SK-N-SH treated with all-trans-retinoic acid at 6 μM for 48 hours (cell line): ENCODE measurements around the gene CLEC4F.
A peak's percentile ranks its signal among the peaks of the same experiment; 100 is the strongest.

Experiments used
- ATAC-seq: fragments of 200-7000 bp; cut with Tn5 transposase; 3 replicates; pipeline ENCODE4 v1.9.1; 2020; ENCODE audit warnings: mild to moderate bottlenecking, moderate library complexity
- ARNTL ChIP-seq: fragments of 450-650 bp; formaldehyde crosslinking; IDR thresholded peaks from 2 replicates; pipeline ENCODE4 v1.5.0; 2020; ENCODE audit warnings: low read depth, mild to moderate bottlenecking, moderate library complexity, borderline replicate concordance
- BACH2 ChIP-seq: fragments of 250-450 bp; sonication (Bioruptor Pico); IDR thresholded peaks from 2 replicates; pipeline ENCODE4 v1.9.0; 2021; ENCODE audit warnings: mild to moderate bottlenecking, borderline replicate concordance
- GLIS3 ChIP-seq: fragments of 250-450 bp; sonication (Bioruptor Pico); IDR thresholded peaks from 2 replicates; pipeline ENCODE4 v1.5.0; 2020; ENCODE audit warnings: mild to moderate bottlenecking, moderate library complexity
- ISL1 ChIP-seq: fragments of 250-450 bp; sonication (Bioruptor Pico); IDR thresholded peaks from 2 replicates; pipeline ENCODE4 v2.1.2; 2022; ENCODE audit warnings: mild to moderate bottlenecking, moderate library complexity
- OSR1 ChIP-seq: fragments of 250-450 bp; sonication (Bioruptor Pico); IDR thresholded peaks from 2 replicates; pipeline ENCODE4 v1.8.0; 2022; ENCODE audit warnings: moderate library complexity, mild to moderate bottlenecking, inconsistent platforms
- PPARA ChIP-seq: fragments of 250-450 bp; sonication (Bioruptor Pico); IDR thresholded peaks from 2 replicates; pipeline ENCODE4 v1.5.0; 2020; ENCODE audit warnings: mild to moderate bottlenecking, borderline replicate concordance
- RARB ChIP-seq: fragments of 250-450 bp; sonication (Bioruptor Pico); IDR thresholded peaks from 2 replicates; pipeline ENCODE4 v1.8.0; 2021; ENCODE audit warnings: mild to moderate bottlenecking, moderate library complexity
- SNAI2 ChIP-seq: fragments of 250-450 bp; sonication (Bioruptor Pico); IDR thresholded peaks from 2 replicates; pipeline ENCODE4 v1.5.0; 2020; ENCODE audit warnings: mild to moderate bottlenecking, moderate library complexity
- TOX ChIP-seq: fragments of 250-450 bp; sonication (Bioruptor Pico); IDR thresholded peaks from 2 replicates; pipeline ENCODE4 v1.8.0; 2021; ENCODE audit warnings: mild to moderate bottlenecking, moderate library complexity, borderline replicate concordance
- ZC3H10 ChIP-seq: fragments of 250-450 bp; sonication (Bioruptor Pico); IDR thresholded peaks from 2 replicates; pipeline ENCODE4 v1.5.1; 2021; ENCODE audit warnings: mild to moderate bottlenecking, moderate library complexity
- ZFP3 ChIP-seq: fragments of 250-450 bp; sonication (Bioruptor Pico); IDR thresholded peaks from 2 replicates; pipeline ENCODE4 v1.5.0; 2020; ENCODE audit warnings: mild to moderate bottlenecking, moderate library complexity
- ZFP30 ChIP-seq: fragments of 450-650 bp; formaldehyde crosslinking; IDR thresholded peaks from 2 replicates; pipeline ENCODE4 v1.5.0; 2022; ENCODE audit warnings: mild to moderate bottlenecking, moderate library complexity
- ZNF565 ChIP-seq: fragments of 450-650 bp; formaldehyde crosslinking; conservative IDR thresholded peaks from 2 replicates; pipeline ENCODE4 v1.5.0; 2020; ENCODE audit warnings: low read depth, mild to moderate bottlenecking, moderate library complexity
- ZNF70 ChIP-seq: fragments of 450-650 bp; formaldehyde crosslinking; IDR thresholded peaks from 2 replicates; pipeline ENCODE4 v1.5.0; 2020; ENCODE audit warnings: mild to moderate bottlenecking, moderate library complexity
- ZNF8 ChIP-seq: fragments of 450-650 bp; formaldehyde crosslinking; IDR thresholded peaks from 2 replicates; pipeline ENCODE4 v1.5.0; 2020; ENCODE audit warnings: mild to moderate bottlenecking, moderate library complexity
- TF ChIP-seq, protein P1 (sequence below): fragments of 250-450 bp; sonication (Bioruptor Pico); IDR thresholded peaks from 2 replicates; pipeline ENCODE4 v1.5.0; 2020; ENCODE audit warnings: mild to moderate bottlenecking, moderate library complexity
- TF ChIP-seq, protein P2 (sequence below): fragments of 250-450 bp; sonication (Bioruptor Pico); IDR thresholded peaks from 2 replicates; pipeline ENCODE4 v1.8.0; 2020; ENCODE audit warnings: mild to moderate bottlenecking, moderate library complexity, borderline replicate concordance
- TF ChIP-seq, protein P3 (sequence below): fragments of 250-450 bp; sonication (Bioruptor Pico); IDR thresholded peaks from 2 replicates; pipeline ENCODE4 v1.5.1; 2020; ENCODE audit warnings: low read depth, mild to moderate bottlenecking, moderate library complexity
- TF ChIP-seq, protein P4 (sequence below): fragments of 250-450 bp; sonication (Bioruptor Pico); IDR thresholded peaks from 2 replicates; pipeline ENCODE4 v1.5.1; 2021; ENCODE audit warnings: mild to moderate bottlenecking, moderate library complexity
- TF ChIP-seq, protein P5 (sequence below): fragments of 250-450 bp; sonication (Bioruptor Pico); IDR thresholded peaks from 2 replicates; pipeline ENCODE4 v1.8.0; 2021; ENCODE audit warnings: low read depth, mild to moderate bottlenecking, moderate library complexity, borderline replicate concordance

The CLEC4F gene

DNA sequence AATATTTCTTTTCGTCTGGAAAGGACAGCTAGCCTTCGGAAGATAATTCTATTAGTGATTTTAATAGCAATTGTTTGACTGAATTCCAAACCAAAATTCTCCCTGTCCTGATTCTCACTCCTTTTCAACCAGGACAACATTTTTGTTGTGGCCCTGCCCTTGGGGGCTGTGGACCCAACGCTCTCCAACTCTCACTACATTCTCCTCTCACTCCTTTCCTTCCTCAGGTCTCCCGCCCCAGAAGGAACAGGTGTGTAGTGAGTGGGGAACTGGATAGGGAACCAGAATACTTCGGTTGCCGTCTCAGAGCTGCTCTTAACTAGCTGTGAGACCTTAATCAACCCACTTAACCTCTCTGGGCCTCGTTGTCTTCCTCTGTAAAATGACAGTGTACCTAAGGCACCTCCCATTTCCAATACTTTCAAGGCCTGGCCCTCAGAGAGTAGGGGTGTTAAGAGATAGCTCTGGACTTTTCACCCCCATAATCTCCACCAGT is 51.8 kb downstream of the CLEC4F start (continued):
- TF ChIP-seq, protein P1, sequence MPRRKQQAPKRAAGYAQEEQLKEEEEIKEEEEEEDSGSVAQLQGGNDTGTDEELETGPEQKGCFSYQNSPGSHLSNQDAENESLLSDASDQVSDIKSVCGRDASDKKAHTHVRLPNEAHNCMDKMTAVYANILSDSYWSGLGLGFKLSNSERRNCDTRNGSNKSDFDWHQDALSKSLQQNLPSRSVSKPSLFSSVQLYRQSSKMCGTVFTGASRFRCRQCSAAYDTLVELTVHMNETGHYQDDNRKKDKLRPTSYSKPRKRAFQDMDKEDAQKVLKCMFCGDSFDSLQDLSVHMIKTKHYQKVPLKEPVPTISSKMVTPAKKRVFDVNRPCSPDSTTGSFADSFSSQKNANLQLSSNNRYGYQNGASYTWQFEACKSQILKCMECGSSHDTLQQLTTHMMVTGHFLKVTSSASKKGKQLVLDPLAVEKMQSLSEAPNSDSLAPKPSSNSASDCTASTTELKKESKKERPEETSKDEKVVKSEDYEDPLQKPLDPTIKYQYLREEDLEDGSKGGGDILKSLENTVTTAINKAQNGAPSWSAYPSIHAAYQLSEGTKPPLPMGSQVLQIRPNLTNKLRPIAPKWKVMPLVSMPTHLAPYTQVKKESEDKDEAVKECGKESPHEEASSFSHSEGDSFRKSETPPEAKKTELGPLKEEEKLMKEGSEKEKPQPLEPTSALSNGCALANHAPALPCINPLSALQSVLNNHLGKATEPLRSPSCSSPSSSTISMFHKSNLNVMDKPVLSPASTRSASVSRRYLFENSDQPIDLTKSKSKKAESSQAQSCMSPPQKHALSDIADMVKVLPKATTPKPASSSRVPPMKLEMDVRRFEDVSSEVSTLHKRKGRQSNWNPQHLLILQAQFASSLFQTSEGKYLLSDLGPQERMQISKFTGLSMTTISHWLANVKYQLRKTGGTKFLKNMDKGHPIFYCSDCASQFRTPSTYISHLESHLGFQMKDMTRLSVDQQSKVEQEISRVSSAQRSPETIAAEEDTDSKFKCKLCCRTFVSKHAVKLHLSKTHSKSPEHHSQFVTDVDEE (CRISPR knock-in tag) = no peak
- no peak for TF ChIP-seq ISL1 (CRISPR knock-in tag)

DNA sequence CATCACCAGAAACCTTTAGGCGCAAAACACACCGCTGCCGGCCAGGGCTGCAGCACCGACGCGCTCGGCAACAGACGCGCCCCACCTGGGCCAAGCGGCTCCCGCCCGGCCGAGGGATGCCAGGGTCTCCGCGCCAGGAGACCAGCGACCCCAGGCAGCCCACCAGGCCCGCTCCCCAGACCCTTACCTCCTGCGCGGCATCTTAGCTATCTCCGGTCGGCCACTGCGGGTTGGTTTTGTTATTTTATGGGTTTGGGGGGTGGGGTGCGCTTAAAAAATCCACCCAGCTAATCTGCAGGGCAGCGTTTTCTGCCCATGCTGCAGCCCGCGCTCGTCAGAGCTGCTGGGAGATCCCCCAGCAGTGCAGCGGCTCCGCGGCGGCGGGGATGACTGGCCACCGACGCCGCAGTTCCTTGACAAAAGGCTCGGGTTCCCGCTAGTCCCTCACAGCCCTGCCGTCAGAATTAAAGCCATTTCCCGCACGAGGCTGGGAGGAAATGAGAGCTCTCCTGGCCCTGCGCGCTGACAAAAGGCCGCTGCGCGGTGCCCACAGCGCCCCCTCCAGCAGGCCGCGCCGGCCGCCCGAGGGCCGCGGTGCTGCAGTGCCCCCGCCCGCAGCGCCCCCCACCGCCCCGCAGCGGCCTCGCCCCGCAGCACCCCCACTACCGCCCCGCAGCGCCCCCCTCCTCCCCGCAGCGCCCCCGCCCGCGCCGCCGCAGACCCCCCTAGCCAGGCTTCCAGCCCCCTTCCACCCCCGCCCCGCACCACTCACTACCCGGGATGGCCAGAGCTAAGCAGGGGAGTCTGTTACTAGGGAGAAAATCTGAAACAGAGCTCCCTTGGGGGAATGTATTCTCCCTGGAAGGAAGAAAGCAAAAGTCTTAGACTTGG is 52.5 kb downstream of the CLEC4F start, which contains the start of gene ADD2:
ADD2 (minus strand) TSS at position 502 of the 891 bp plus-strand sequence. CDS start 61,792 bp downstream, outside the sequence.
- ATAC-seq = peak; percentile 88
- TF ChIP-seq TOX = no peak
- no peak for TF ChIP-seq ZNF70 (CRISPR knock-in tag)
- TF ChIP-seq BACH2 (CRISPR knock-in tag) = no peak
- no peak for TF ChIP-seq ZFP3
- TF ChIP-seq GLIS3 (CRISPR knock-in tag) = no peak
- TF ChIP-seq, protein P2, sequence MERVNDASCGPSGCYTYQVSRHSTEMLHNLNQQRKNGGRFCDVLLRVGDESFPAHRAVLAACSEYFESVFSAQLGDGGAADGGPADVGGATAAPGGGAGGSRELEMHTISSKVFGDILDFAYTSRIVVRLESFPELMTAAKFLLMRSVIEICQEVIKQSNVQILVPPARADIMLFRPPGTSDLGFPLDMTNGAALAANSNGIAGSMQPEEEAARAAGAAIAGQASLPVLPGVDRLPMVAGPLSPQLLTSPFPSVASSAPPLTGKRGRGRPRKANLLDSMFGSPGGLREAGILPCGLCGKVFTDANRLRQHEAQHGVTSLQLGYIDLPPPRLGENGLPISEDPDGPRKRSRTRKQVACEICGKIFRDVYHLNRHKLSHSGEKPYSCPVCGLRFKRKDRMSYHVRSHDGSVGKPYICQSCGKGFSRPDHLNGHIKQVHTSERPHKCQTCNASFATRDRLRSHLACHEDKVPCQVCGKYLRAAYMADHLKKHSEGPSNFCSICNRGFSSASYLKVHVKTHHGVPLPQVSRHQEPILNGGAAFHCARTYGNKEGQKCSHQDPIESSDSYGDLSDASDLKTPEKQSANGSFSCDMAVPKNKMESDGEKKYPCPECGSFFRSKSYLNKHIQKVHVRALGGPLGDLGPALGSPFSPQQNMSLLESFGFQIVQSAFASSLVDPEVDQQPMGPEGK (CRISPR knock-in tag) = no peak
- TF ChIP-seq PPARA (CRISPR knock-in tag) = no peak
- no peak for TF ChIP-seq OSR1 (CRISPR knock-in tag)
- no peak for TF ChIP-seq ARNTL (CRISPR knock-in tag)
- TF ChIP-seq ZNF565 (CRISPR knock-in tag) = no peak
- no peak for TF ChIP-seq ISL1 (CRISPR knock-in tag)
- TF ChIP-seq ZNF8 (CRISPR knock-in tag) = no peak

DNA sequence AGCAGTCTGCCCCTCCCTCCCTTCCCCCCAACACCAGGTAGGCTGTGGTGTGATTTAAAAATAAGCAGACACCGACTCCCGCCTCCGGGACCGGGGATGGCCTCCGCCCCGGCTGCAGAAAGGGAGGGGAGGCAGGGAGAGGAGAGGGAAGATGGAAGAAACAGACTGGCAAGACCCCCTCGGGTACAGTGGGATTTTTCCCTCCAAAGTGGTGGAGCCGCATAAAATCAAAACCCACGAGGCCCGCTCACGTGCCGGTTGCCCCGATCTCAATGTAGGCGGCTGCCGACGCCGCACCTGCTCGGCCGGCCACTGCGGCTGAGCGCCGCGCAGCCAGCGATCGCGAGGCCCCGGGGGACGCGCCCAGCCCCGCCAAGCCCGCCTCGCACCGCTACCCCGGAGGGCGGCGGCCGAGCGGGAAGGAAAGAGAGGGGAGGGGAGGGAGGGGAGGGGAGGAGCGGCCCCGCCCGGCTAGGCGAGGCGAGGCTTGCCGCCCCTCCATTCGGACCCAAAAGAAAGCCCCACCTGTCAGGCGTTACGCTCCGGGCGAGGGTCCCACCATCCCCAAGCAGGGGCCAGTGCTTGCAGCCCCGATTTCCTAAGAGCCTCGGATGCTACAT is 53.2 kb downstream of the CLEC4F start:
- ATAC-seq = peak; percentile 41; the same call in 2 of the 3 replicates
- TF ChIP-seq TOX = no peak
- no peak for TF ChIP-seq ZC3H10
- TF ChIP-seq OSR1 (CRISPR knock-in tag) = no peak
- TF ChIP-seq BACH2 (CRISPR knock-in tag) = no peak
- no peak for TF ChIP-seq PPARA (CRISPR knock-in tag)
- TF ChIP-seq, protein P3, sequence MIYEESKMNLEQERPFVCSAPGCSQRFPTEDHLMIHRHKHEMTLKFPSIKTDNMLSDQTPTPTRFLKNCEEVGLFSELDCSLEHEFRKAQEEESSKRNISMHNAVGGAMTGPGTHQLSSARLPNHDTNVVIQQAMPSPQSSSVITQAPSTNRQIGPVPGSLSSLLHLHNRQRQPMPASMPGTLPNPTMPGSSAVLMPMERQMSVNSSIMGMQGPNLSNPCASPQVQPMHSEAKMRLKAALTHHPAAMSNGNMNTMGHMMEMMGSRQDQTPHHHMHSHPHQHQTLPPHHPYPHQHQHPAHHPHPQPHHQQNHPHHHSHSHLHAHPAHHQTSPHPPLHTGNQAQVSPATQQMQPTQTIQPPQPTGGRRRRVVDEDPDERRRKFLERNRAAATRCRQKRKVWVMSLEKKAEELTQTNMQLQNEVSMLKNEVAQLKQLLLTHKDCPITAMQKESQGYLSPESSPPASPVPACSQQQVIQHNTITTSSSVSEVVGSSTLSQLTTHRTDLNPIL = no peak
- TF ChIP-seq, protein P4, sequence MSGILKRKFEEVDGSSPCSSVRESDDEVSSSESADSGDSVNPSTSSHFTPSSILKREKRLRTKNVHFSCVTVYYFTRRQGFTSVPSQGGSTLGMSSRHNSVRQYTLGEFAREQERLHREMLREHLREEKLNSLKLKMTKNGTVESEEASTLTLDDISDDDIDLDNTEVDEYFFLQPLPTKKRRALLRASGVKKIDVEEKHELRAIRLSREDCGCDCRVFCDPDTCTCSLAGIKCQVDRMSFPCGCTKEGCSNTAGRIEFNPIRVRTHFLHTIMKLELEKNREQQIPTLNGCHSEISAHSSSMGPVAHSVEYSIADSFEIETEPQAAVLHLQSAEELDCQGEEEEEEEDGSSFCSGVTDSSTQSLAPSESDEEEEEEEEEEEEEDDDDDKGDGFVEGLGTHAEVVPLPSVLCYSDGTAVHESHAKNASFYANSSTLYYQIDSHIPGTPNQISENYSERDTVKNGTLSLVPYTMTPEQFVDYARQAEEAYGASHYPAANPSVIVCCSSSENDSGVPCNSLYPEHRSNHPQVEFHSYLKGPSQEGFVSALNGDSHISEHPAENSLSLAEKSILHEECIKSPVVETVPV (CRISPR knock-in tag) = no peak
- no peak for TF ChIP-seq ZFP30
- TF ChIP-seq ZNF8 (CRISPR knock-in tag) = no peak
- TF ChIP-seq, protein P1 (CRISPR knock-in tag) = no peak
- TF ChIP-seq, protein P2 (CRISPR knock-in tag) = no peak
- no peak for TF ChIP-seq ARNTL (CRISPR knock-in tag)
- TF ChIP-seq ZNF565 (CRISPR knock-in tag) = no peak
- TF ChIP-seq SNAI2 = no peak
- TF ChIP-seq, protein P5, sequence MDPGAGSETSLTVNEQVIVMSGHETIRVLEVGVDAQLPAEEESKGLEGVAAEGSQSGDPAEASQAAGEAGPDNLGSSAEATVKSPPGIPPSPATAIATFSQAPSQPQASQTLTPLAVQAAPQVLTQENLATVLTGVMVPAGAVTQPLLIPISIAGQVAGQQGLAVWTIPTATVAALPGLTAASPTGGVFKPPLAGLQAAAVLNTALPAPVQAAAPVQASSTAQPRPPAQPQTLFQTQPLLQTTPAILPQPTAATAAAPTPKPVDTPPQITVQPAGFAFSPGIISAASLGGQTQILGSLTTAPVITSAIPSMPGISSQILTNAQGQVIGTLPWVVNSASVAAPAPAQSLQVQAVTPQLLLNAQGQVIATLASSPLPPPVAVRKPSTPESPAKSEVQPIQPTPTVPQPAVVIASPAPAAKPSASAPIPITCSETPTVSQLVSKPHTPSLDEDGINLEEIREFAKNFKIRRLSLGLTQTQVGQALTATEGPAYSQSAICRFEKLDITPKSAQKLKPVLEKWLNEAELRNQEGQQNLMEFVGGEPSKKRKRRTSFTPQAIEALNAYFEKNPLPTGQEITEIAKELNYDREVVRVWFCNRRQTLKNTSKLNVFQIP (CRISPR knock-in tag) = no peak
- TF ChIP-seq ZFP3 = no peak
- TF ChIP-seq RARB (CRISPR knock-in tag) = no peak
